ENCODE data around the gene EGFLAM. TPM values are rescaled to one million over a fixed set of nuclear protein-coding genes. Genes with fewer than 3 reads are reported as not detected.

Gene EGFLAM
- polyA plus RNA-seq = under 1 TPM; 0.53 to 0.82 TPM

DNA sequence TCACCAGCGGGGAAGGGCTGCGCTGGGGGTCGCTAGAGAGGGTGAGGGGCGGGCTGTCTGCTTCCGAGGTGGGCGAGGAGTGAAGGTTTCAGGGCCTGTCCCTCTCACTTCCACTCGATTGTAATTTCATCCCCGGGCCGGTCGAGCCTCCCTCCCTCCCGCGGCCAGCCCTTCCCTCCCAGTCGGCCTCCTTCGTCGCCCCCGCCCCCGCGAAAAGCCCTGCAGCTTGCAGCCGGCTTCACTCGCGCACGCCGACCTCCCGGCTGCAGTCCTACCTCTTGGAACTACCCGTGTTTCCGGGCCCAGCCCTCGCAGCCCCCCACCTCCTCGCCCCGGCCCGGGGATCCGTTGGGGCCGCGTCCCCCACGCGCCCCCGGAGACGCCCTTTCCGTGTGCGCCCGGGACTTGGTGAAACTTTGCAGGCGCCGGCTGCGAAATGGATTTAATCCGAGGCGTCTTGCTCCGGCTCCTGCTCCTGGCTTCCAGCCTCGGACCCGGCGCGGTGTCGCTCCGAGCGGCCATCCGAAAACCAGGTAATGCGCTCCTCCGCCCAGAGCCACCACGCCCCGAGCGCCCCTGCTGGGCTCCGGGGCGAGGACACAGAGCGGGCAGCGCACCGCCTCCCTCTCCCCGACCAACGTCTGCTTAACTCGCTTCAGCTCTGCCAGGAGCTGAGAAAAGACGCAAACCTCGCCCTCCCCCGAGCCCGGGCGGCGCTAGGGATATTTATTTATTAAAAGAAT, at the start of gene EGFLAM:
Gene EGFLAM (plus strand): TSS at position 241 of the 743 bp plus-strand sequence. CDS start 196 bp downstream, at position 437.
- H3K27me3 ChIP-seq (ENCODE audit: control insufficient read depth in 1 of 2, insufficient read depth in 2 of 2, low read length in 2 of 2) = peaks cover 0 to 9% of the 10 kb centered on the region in 2 donors
- H3K27ac ChIP-seq (ENCODE audit: low read depth in 2 of 2, low read length in 1 of 2) = no peak within 1 kb of the TSS

DNA sequence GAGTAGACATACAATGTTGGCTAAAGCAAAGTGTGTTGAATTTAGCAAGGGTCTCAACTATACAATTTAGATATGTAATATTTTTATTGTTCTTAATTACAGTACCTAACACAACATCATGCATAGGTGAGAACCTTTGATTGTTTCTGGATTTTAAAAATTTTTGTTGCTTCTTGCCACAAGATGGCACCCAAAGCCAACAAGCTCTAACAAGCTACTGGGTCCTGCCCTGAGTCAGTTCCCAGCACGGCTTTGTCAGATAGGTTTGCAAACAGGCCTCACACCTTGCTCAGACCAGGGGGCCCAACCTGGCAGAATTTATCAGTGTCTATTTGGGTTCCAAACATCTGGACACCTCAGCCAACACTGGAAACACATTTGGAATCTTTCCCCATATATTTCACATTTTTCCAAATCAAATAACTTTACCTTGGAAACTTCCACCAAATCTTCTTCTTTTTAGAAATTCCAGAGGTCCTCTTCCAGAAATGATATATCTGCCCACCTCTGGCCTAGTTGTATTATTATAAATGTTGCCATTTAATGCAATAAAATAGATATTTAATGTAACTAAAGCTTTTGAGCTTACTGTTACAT, 49.5 kb upstream of the EGFLAM start:
- Histone ChIP-seq H3K9me3 (ENCODE audit: control insufficient read depth in 2 of 2, insufficient read depth in 1 of 2, low read depth in 1 of 2, low read length in 1 of 2) (no peaks in the 10 kb centered on the region), H3K27ac (ENCODE audit: low read depth in 2 of 2, low read length in 1 of 2) (no peak overlapping the region), H3K27me3 (ENCODE audit: control insufficient read depth in 1 of 2, insufficient read depth in 2 of 2, low read length in 2 of 2) (no peaks in the 10 kb centered on the region), H3K4me3 (ENCODE audit: low read depth in 1 of 2, low read length in 2 of 2) (no peak overlapping the region), H3K36me3 (ENCODE audit: control insufficient read depth in 2 of 2, insufficient read depth in 2 of 2, low read length in 1 of 2) (no peaks in the 10 kb centered on the region), H3K4me1 (ENCODE audit: control insufficient read depth in 2 of 2, insufficient read depth in 2 of 2, low read length in 1 of 2) (no peaks in the 10 kb centered on the region)
- WGBS, 2 donors = 10 to 17% methylated on average over 1 of the region's 1 CpG

More for the DNA sequence above, at the start of gene EGFLAM:
- H3K9me3 ChIP-seq (ENCODE audit: control insufficient read depth in 2 of 2, insufficient read depth in 1 of 2, low read depth in 1 of 2, low read length in 1 of 2) = no peaks in the 10 kb centered on the region
- peak within 1 kb of the TSS; percentile 19 to 44 for H3K4me3 ChIP-seq (ENCODE audit: low read depth in 1 of 2, low read length in 2 of 2)
- H3K4me1 ChIP-seq (ENCODE audit: control insufficient read depth in 2 of 2, insufficient read depth in 2 of 2, low read length in 1 of 2) = peaks cover 0 to 5% of the 10 kb centered on the region in 2 donors
- no peaks in the 10 kb centered on the region for H3K36me3 ChIP-seq (ENCODE audit: control insufficient read depth in 2 of 2, insufficient read depth in 2 of 2, low read length in 1 of 2)
- WGBS, 2 donors = 1% methylated on average over 65 to 73 of the region's 73 CpGs

DNA sequence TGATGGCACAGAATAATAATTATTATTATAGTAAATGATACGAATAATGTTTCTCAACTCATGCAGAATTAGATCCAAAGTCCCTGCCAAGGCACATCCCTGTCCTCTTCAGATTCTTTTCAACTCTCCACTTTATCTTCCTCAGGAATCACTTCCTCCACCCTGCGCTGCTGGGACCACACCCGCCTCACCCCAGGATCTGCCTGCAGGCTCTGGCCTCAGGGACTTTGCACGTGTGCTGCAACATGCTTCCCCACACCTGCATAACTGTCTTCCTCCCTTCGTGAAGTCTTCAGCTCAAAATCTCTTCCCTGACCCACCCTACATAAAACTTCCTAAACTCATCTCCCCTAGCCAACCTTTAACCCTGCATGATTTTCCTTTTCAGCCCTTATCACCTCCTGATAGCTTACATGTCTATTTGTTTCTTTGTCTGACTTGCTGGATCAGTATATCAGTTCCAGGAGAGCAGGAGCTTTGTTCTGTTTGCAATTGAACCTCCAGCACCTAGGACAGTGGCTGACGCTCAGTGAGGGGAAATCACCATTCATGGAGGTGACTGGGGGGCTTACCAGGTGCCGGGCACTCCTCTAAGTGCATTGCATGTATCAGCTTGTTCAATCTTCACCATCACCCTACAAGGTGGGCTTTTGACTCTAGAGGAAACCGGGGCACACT, 47.5 kb upstream of the EGFLAM start:
- H3K36me3 ChIP-seq (ENCODE audit: control insufficient read depth in 2 of 2, insufficient read depth in 2 of 2, low read length in 1 of 2) = no peaks in the 10 kb centered on the region
- no peaks in the 10 kb centered on the region for H3K27me3 ChIP-seq (ENCODE audit: control insufficient read depth in 1 of 2, insufficient read depth in 2 of 2, low read length in 2 of 2)
- no peaks in the 10 kb centered on the region for H3K4me1 ChIP-seq (ENCODE audit: control insufficient read depth in 2 of 2, insufficient read depth in 2 of 2, low read length in 1 of 2)
- 48 to 57% methylated on average over 8 of the region's 8 CpGs for WGBS, 2 donors
- no peak overlapping the region for H3K27ac ChIP-seq (ENCODE audit: low read depth in 2 of 2, low read length in 1 of 2)
- no peak overlapping the region for H3K4me3 ChIP-seq (ENCODE audit: low read depth in 1 of 2, low read length in 2 of 2)
- H3K9me3 ChIP-seq (ENCODE audit: control insufficient read depth in 2 of 2, insufficient read depth in 1 of 2, low read depth in 1 of 2, low read length in 1 of 2) = no peaks in the 10 kb centered on the region

DNA sequence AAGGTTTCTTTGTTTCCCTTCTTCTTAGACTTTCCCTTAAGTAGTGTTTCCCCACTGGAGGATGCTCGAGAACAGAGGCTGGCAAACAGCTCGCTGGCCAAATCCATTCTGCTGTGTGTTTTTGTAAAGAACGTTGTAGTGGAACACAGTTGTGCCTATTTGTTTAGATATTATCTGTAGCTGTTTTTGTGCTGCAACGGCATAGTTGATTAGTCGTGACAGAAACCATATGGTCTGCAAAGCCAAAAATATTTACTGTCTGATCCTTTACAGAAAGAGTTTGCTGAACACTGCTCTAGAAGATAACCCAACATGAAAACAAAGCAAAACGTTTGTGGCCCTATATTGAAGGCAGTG, 47.0 kb upstream of the EGFLAM start:
- Histone ChIP-seq H3K36me3 (ENCODE audit: control insufficient read depth in 2 of 2, insufficient read depth in 2 of 2, low read length in 1 of 2) (no peaks in the 10 kb centered on the region), H3K27me3 (ENCODE audit: control insufficient read depth in 1 of 2, insufficient read depth in 2 of 2, low read length in 2 of 2) (no peaks in the 10 kb centered on the region), H3K9me3 (ENCODE audit: control insufficient read depth in 2 of 2, insufficient read depth in 1 of 2, low read depth in 1 of 2, low read length in 1 of 2) (no peaks in the 10 kb centered on the region), H3K4me3 (ENCODE audit: low read depth in 1 of 2, low read length in 2 of 2) (no peak overlapping the region), H3K4me1 (ENCODE audit: control insufficient read depth in 2 of 2, insufficient read depth in 2 of 2, low read length in 1 of 2) (no peaks in the 10 kb centered on the region), H3K27ac (ENCODE audit: low read depth in 2 of 2, low read length in 1 of 2) (no peak overlapping the region)
- WGBS, 2 donors = 56 to 58% methylated on average over 6 of the region's 6 CpGs

DNA sequence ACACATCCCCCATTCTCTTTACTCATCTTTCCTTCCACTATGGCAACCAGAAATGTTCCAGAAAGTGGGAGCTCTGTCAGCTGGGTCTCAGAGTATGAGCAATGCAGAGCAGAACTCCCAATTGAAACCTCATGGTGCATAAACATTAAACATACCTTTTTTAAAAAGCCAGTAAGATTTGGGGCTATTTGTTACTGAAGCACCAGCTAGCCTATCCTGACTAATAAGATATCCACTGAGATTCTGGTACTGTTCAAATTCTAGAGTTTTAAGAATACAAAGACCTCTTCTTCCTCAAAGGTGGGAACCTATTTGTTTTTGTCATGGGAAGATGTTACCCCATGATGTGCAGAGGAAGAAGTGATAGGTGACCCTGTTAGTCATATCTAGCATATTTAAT, 46.1 kb upstream of the EGFLAM start:
- H3K9me3 ChIP-seq (ENCODE audit: control insufficient read depth in 2 of 2, insufficient read depth in 1 of 2, low read depth in 1 of 2, low read length in 1 of 2) = no peaks in the 10 kb centered on the region

DNA sequence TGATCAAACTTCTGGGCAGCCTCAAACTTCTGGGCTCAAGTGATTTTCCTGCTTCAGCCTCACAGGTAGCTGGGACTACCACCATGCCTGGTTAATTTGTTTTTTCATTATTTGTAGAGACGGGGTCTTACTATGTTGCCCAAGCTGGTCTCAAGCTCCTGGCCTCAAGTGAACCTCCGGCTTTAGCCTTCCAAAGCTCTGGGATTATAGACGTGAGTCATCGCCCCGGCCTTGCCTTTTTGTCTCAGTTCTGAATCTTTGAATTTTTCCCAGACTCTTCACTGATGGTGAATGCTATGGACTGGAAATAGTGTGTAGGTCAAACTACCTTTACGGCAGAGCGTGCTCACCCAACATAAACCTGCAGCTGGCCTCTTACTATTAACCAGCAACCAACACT, 32.3 kb upstream of the EGFLAM start:
- 86 to 87% methylated on average over 7 of the region's 7 CpGs for WGBS, 2 donors
- H3K27me3 ChIP-seq (ENCODE audit: control insufficient read depth in 1 of 2, insufficient read depth in 2 of 2, low read length in 2 of 2) = no peaks in the 10 kb centered on the region
- no peak overlapping the region for H3K4me3 ChIP-seq (ENCODE audit: low read depth in 1 of 2, low read length in 2 of 2)
- no peaks in the 10 kb centered on the region for H3K4me1 ChIP-seq (ENCODE audit: control insufficient read depth in 2 of 2, insufficient read depth in 2 of 2, low read length in 1 of 2)
- H3K9me3 ChIP-seq (ENCODE audit: control insufficient read depth in 2 of 2, insufficient read depth in 1 of 2, low read depth in 1 of 2, low read length in 1 of 2) = no peaks in the 10 kb centered on the region
- H3K36me3 ChIP-seq (ENCODE audit: control insufficient read depth in 2 of 2, insufficient read depth in 2 of 2, low read length in 1 of 2) = no peaks in the 10 kb centered on the region
- H3K27ac ChIP-seq (ENCODE audit: low read depth in 2 of 2, low read length in 1 of 2) = no peak overlapping the region

More for the DNA sequence above, 46.1 kb upstream of the EGFLAM start:
- Histone ChIP-seq H3K27ac (ENCODE audit: low read depth in 2 of 2, low read length in 1 of 2) (no peak overlapping the region), H3K4me3 (ENCODE audit: low read depth in 1 of 2, low read length in 2 of 2) (no peak overlapping the region), H3K36me3 (ENCODE audit: control insufficient read depth in 2 of 2, insufficient read depth in 2 of 2, low read length in 1 of 2) (no peaks in the 10 kb centered on the region), H3K27me3 (ENCODE audit: control insufficient read depth in 1 of 2, insufficient read depth in 2 of 2, low read length in 2 of 2) (no peaks in the 10 kb centered on the region), H3K4me1 (ENCODE audit: control insufficient read depth in 2 of 2, insufficient read depth in 2 of 2, low read length in 1 of 2) (no peaks in the 10 kb centered on the region)

DNA sequence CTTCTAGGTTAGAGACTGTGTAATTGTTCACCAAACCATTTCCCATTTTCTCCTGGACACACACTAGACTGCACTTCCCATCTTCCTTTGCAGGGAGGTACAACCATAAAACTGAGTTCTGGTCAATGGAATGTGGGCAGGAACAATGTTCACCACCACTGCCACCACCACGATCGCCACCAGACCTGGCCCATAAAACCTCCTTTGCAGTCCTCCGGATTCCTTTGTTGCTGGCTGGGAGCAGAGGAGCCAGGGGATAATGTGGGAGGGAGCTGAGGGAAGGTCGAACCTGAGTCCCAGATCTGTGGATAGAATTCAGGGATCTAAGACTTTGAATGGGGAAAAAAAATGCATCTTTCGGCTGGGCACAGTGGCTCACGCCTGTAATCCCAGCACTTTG, 29.4 kb upstream of the EGFLAM start:
- no peak overlapping the region for H3K4me3 ChIP-seq (ENCODE audit: low read depth in 1 of 2, low read length in 2 of 2)
- no peak overlapping the region for H3K27ac ChIP-seq (ENCODE audit: low read depth in 2 of 2, low read length in 1 of 2)
- no peaks in the 10 kb centered on the region for H3K9me3 ChIP-seq (ENCODE audit: control insufficient read depth in 2 of 2, insufficient read depth in 1 of 2, low read depth in 1 of 2, low read length in 1 of 2)
- no peaks in the 10 kb centered on the region for H3K4me1 ChIP-seq (ENCODE audit: control insufficient read depth in 2 of 2, insufficient read depth in 2 of 2, low read length in 1 of 2)
- H3K27me3 ChIP-seq (ENCODE audit: control insufficient read depth in 1 of 2, insufficient read depth in 2 of 2, low read length in 2 of 2) = no peaks in the 10 kb centered on the region
- no peaks in the 10 kb centered on the region for H3K36me3 ChIP-seq (ENCODE audit: control insufficient read depth in 2 of 2, insufficient read depth in 2 of 2, low read length in 1 of 2)
- 82 to 84% methylated on average over 6 of the region's 6 CpGs for WGBS, 2 donors

DNA sequence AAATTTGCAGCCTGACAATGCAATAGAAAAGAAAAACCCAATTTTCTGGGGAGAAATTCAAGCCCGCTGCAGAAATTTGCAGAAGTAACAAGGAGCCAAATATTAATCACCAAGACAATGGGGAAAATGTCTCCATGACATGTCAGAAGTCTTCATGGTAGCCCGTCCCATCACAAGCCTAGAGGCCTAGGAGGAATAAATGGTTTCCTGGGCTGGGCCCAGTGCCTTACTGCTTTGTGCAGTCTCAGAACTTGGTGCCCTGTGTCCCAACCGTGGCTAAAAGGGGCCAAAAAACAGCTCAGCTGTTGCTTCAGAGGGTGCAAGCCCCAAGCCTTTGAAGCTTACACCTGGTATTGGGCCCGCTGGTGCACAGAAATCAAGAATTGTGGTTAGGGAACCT, 23.6 kb upstream of the EGFLAM start:
- H3K4me3 ChIP-seq (ENCODE audit: low read depth in 1 of 2, low read length in 2 of 2) = no peak overlapping the region
- WGBS, 2 donors = 79 to 89% methylated on average over 4 of the region's 4 CpGs
- H3K4me1 ChIP-seq (ENCODE audit: control insufficient read depth in 2 of 2, insufficient read depth in 2 of 2, low read length in 1 of 2) = no peaks in the 10 kb centered on the region
- no peaks in the 10 kb centered on the region for H3K9me3 ChIP-seq (ENCODE audit: control insufficient read depth in 2 of 2, insufficient read depth in 1 of 2, low read depth in 1 of 2, low read length in 1 of 2)
- no peak overlapping the region for H3K27ac ChIP-seq (ENCODE audit: low read depth in 2 of 2, low read length in 1 of 2)
- no peaks in the 10 kb centered on the region for H3K36me3 ChIP-seq (ENCODE audit: control insufficient read depth in 2 of 2, insufficient read depth in 2 of 2, low read length in 1 of 2)
- H3K27me3 ChIP-seq (ENCODE audit: control insufficient read depth in 1 of 2, insufficient read depth in 2 of 2, low read length in 2 of 2) = no peaks in the 10 kb centered on the region

DNA sequence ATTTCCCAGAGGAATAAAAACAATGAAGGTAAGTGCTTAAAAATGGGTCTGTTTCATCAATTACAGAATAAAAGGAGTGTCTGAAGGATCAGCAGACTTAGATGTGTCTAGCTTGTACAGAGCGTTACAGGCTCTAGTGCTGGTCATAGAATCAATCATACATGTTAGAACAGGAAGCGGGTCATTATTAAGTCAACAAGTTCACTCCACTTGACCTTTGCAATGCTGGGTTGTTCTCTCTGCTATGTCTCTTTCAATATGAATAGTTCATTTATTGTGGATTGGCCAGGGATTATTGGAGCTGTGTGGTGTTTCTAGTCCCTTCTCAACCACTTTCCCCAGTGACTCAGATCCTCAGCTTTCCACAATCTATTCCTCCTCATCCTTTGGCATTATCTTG, 20.7 kb upstream of the EGFLAM start:
- Histone ChIP-seq H3K9me3 (ENCODE audit: control insufficient read depth in 2 of 2, insufficient read depth in 1 of 2, low read depth in 1 of 2, low read length in 1 of 2) (no peaks in the 10 kb centered on the region), H3K27ac (ENCODE audit: low read depth in 2 of 2, low read length in 1 of 2) (no peak overlapping the region), H3K4me3 (ENCODE audit: low read depth in 1 of 2, low read length in 2 of 2) (no peak overlapping the region), H3K27me3 (ENCODE audit: control insufficient read depth in 1 of 2, insufficient read depth in 2 of 2, low read length in 2 of 2) (no peaks in the 10 kb centered on the region), H3K36me3 (ENCODE audit: control insufficient read depth in 2 of 2, insufficient read depth in 2 of 2, low read length in 1 of 2) (no peaks in the 10 kb centered on the region), H3K4me1 (ENCODE audit: control insufficient read depth in 2 of 2, insufficient read depth in 2 of 2, low read length in 1 of 2) (no peaks in the 10 kb centered on the region)
- WGBS, 2 donors = 26 to 38% methylated on average over 2 of the region's 2 CpGs
